HCT116 (cell line): ENCODE data around the gene SPHKAP. TPM values are rescaled to one million over a fixed set of nuclear protein-coding genes. Genes with fewer than 3 reads are reported as not detected.

Experiments
- ATAC-seq: fragments of 200-7000 bp; cut with Tn5 transposase; 2 replicates; pipeline ENCODE4 v1.9.1; 2020; ENCODE audit warnings: mild to moderate bottlenecking, moderate library complexity
- BruUV-seq: library from RNA; stranded (reverse); fragments of 400-500 nt; replicated peaks from 2 replicates; lab custom pipeline; 2021; lab: Mats Ljungman, UMichigan
- CTCF ChIA-PET: fragments of 300-600 bp; sonication (Branson Sonifier 250); formaldehyde crosslinking; loops from one replicate; lab custom pipeline; 2021; ENCODE audit warnings: antibody characterized with exemption; lab: Charles Lee
- POLR2A ChIA-PET: fragments of 300-600, 350-600 bp; sonication (Branson Sonifier 250); formaldehyde crosslinking; loops from one replicate; lab custom pipeline; 2021; ENCODE audit warnings: antibody characterized with exemption; lab: Charles Lee
- RAD21 ChIA-PET, 2 experiments: fragments of 300-600 bp; sonication (Branson Sonifier 250); formaldehyde crosslinking; loops; one replicate each; lab custom pipeline; 2023; ENCODE audit warnings: low total read pairs in 2 of 2; ENCODE audit not compliant: uncharacterized antibody in 2 of 2, unreplicated experiment in 2 of 2, low non-redundant PET in 1 of 2; lab: Charles Lee
- DNase-seq: peaks from one replicate; pipeline ENCODE4 v3.0.0-alpha.2; 2010; ENCODE audit warnings: low read depth, low spot score
- H2AFZ ChIP-seq: fragments of 200-600 bp; shearing (Covaris generic), sonication (generic); 2 replicates; pipeline ENCODE4 v1.6.1; 2017; ENCODE audit warnings: low read depth, mixed run types, mixed read lengths, antibody characterized with exemption, low read length; ENCODE audit not compliant: poor library complexity, severe bottlenecking
- H3K27ac ChIP-seq: 2 replicates; pipeline ENCODE4 v1.5.1; 2012; ENCODE audit warnings: low read depth, low read length
- H3K27me3 ChIP-seq: fragments of 200-600 bp; sonication (generic); 2 replicates; pipeline ENCODE4 v1.6.1; 2016; ENCODE audit warnings: mixed run types, low read length, mixed read lengths; ENCODE audit not compliant: insufficient read depth
- H3K36me3 ChIP-seq, 2 experiments: fragments of 200-500 bp in 1 of 2; fragments of 200-600 bp in 1 of 2; sonication (Bioruptor generic) in 1 of 2; sonication (generic) in 1 of 2; 2 replicates each; pipeline versions ENCODE4 v1.5.1 to v1.6.1; 2014 to 2016; ENCODE audit warnings: low read length in 2 of 2, inconsistent platforms in 1 of 2, mixed read lengths in 1 of 2, mixed run types in 1 of 2; ENCODE audit not compliant: insufficient read depth in 2 of 2, control insufficient read depth in 1 of 2
- H3K4me1 ChIP-seq, 2 experiments: fragments of 200-600 bp in 1 of 2; sonication (generic) in 1 of 2; 2 replicates each; pipeline versions ENCODE4 v1.5.1 to v1.6.1; 2012 to 2017; ENCODE audit warnings: low read length in 2 of 2, inconsistent platforms in 1 of 2, mild to moderate bottlenecking in 1 of 2, mixed read lengths in 1 of 2, mixed run types in 1 of 2, moderate library complexity in 1 of 2; ENCODE audit not compliant: insufficient read depth in 2 of 2, control insufficient read depth in 1 of 2
- H3K4me2 ChIP-seq: fragments of 200-600 bp; sonication (generic); 2 replicates; pipeline ENCODE4 v1.6.1; 2017; ENCODE audit warnings: mixed run types, low read length, mixed read lengths
- H3K4me3 ChIP-seq, 2 experiments: fragments of 200-600 bp in 1 of 2; sonication (generic) in 1 of 2; replicated peaks in 1 of 2; 2 replicates each; pipeline ENCODE4 v1.5.1; 2011 to 2016; ENCODE audit warnings: low read length in 2 of 2, control low read depth in 1 of 2, low read depth in 1 of 2, mild to moderate bottlenecking in 1 of 2, mixed read lengths in 1 of 2, mixed run types in 1 of 2
- H3K79me2 ChIP-seq: fragments of 200-600 bp; sonication (generic); 2 replicates; pipeline ENCODE4 v1.6.1; 2017; ENCODE audit warnings: mild to moderate bottlenecking, mixed run types, low read length, moderate library complexity, mixed read lengths; ENCODE audit not compliant: insufficient read depth
- H3K9ac ChIP-seq: fragments of 200-600 bp; sonication (generic); 2 replicates; pipeline ENCODE4 v1.6.1; 2016; ENCODE audit warnings: low read length, mixed read lengths
- H3K9me2 ChIP-seq: fragments of 200-600 bp; sonication (generic), shearing (Covaris generic); 2 replicates; pipeline ENCODE4 v1.6.1; 2017; ENCODE audit warnings: mixed run types, mild to moderate bottlenecking, moderate library complexity; ENCODE audit not compliant: insufficient read depth
- H3K9me3 ChIP-seq, 2 experiments: fragments of 200-500 bp in 1 of 2; fragments of 200-600 bp in 1 of 2; sonication (Bioruptor generic) in 1 of 2; sonication (generic) in 1 of 2; 2 replicates each; pipeline ENCODE4 v1.6.1; 2014 to 2017; ENCODE audit warnings: low read length in 2 of 2, mixed read lengths in 2 of 2, inconsistent platforms in 1 of 2, low read depth in 1 of 2, mild to moderate bottlenecking in 1 of 2, mixed run types in 1 of 2, moderate library complexity in 1 of 2; ENCODE audit not compliant: control insufficient read depth in 1 of 2, insufficient read depth in 1 of 2
- H4K20me1 ChIP-seq: fragments of 200-600 bp; sonication (generic), shearing (Covaris generic); 2 replicates; pipeline ENCODE4 v1.6.1; 2017; ENCODE audit warnings: mixed run types, mild to moderate bottlenecking, moderate library complexity; ENCODE audit not compliant: insufficient read depth
- CBX3 ChIP-seq: IDR thresholded peaks from 2 replicates; pipeline ENCODE4 v1.6.1; 2012; ENCODE audit warnings: low read depth
- CEBPB ChIP-seq: IDR thresholded peaks from 2 replicates; pipeline ENCODE4 v1.6.1; 2012; ENCODE audit warnings: low read depth
- CTCF ChIP-seq, 3 experiments: fragments of 200-600 bp in 1 of 3; sonication (generic) in 1 of 3; IDR thresholded peaks in 2 of 3; conservative IDR thresholded peaks in 1 of 3; 2 replicates each; pipeline ENCODE4 v1.5.1; 2012 to 2017; ENCODE audit warnings: low read depth in 2 of 3, low read length in 2 of 3, antibody characterized with exemption in 1 of 3, borderline replicate concordance in 1 of 3, control low read depth in 1 of 3, mild to moderate bottlenecking in 1 of 3, mixed read lengths in 1 of 3, mixed run types in 1 of 3, moderate library complexity in 1 of 3; ENCODE audit not compliant: insufficient read depth in 1 of 3
- EZH2 ChIP-seq: fragments of 200-600 bp; sonication (generic); IDR thresholded peaks from 2 replicates; pipeline ENCODE4 v1.6.1; 2017; ENCODE audit warnings: antibody characterized with exemption, mixed run types
- MAX ChIP-seq: IDR thresholded peaks from 2 replicates; pipeline ENCODE4 v1.6.1; 2012
- POLR2AphosphoS5 ChIP-seq: IDR thresholded peaks from 2 replicates; pipeline ENCODE4 v1.6.1; 2011; ENCODE audit warnings: mild to moderate bottlenecking, low read depth, low read length, moderate library complexity
- RAD21 ChIP-seq: IDR thresholded peaks from 2 replicates; pipeline ENCODE4 v1.6.1; 2012; ENCODE audit warnings: low read depth, mild to moderate bottlenecking
- REST ChIP-seq: IDR thresholded peaks from 2 replicates; pipeline ENCODE4 v1.6.1; 2012; ENCODE audit warnings: low read depth
- SP1 ChIP-seq: IDR thresholded peaks from 2 replicates; pipeline ENCODE4 v1.6.1; 2012; ENCODE audit warnings: low read depth
- SRF ChIP-seq: IDR thresholded peaks from 2 replicates; pipeline ENCODE4 v1.6.1; 2012; ENCODE audit warnings: low read depth
- ZFX ChIP-seq: fragments of 450-650 bp; IDR thresholded peaks from 2 replicates; pipeline ENCODE4 v1.6.1; 2017
- intact Hi-C: fragments of 100-400 bp; cut with micrococcal nuclease; formaldehyde crosslinking; loops from 2 replicates; pipeline ENCODE4 v1.10.0; 2022
- total RNA-seq: library from RNA; stranded (reverse); gene quantifications from one replicate; pipeline ENCODE4 v1.2.1, GENCODE V29; 2021; ENCODE audit not compliant: unreplicated experiment

Gene SPHKAP
- total RNA-seq, 1 experiment from 2014 or later, result not detected

- no peak for DNase-seq
These were observed 89.4 kb downstream of the SPHKAP start for GRCh38 chr2:228092056-228092455.

More at GRCh38 chr2:228092056-228092455, 89.4 kb downstream of the SPHKAP start:
- ChIA-PET POLR2A (no interaction called here), CTCF (no interaction called here), RAD21 (no interaction called here)
- Histone ChIP-seq H3K36me3 (no peaks in the 10 kb centered on the region), H3K4me1 (no peaks in the 10 kb centered on the region), H4K20me1 (no peaks in the 10 kb centered on the region), H3K27ac (no peak overlapping the region), H3K9me3 (no peaks in the 10 kb centered on the region), H3K9me2 (no peaks in the 10 kb centered on the region), H3K4me3 (no peak overlapping the region), H3K27me3 (no peaks in the 10 kb centered on the region), H3K4me2 (no peak overlapping the region), H2AFZ (no peak overlapping the region), H3K79me2 (no peaks in the 10 kb centered on the region), H3K9ac (no peak overlapping the region)
- intact Hi-C loops, result no loop called here
- no peak for ATAC-seq
- no TSS peak for BruUV-seq
- no peak for TF ChIP-seq SRF
- no peak for TF ChIP-seq POLR2AphosphoS5
- TF ChIP-seq RAD21, result no peak
- no peak for TF ChIP-seq SP1
- no peak for TF ChIP-seq ZFX
- no peak for TF ChIP-seq MAX
- TF ChIP-seq REST, result no peak
- TF ChIP-seq CEBPB, result no peak
- no peak for TF ChIP-seq CBX3
- TF ChIP-seq CTCF (IDR thresholded peaks at IDR 0.05 in 2 of 3, conservative IDR thresholded peaks at IDR 0.05 in 1 of 3; ENCODE audit: borderline replicate concordance in 1 of 3, insufficient read depth in 1 of 3, low read depth in 2 of 3, low read length in 2 of 3), result no peak
- TF ChIP-seq EZH2, result no peak
